ENCODE measurements around the gene MMP24. TPM values are rescaled to one million over a fixed set of nuclear protein-coding genes. Genes with fewer than 3 reads are reported as not detected.
"Not testable (repeated sequence)": the region's sequence is repeated elsewhere in the genome, so short reads cannot be mapped to it uniquely, and the experiment has no call there.

The MMP24 gene
- polyA plus RNA-seq (2013, experiment 1 of 2; ENCODE audit: insufficient read length), result 0.93 TPM
- polyA plus RNA-seq (2013, experiment 2 of 2; ENCODE audit: insufficient read length), result 0.66 TPM

- DNase-seq, result no peak
Measured at GRCh38 chr20:35226126-35226883, at the start of gene MMP24. MMP24 (plus strand) TSS chr20:35226690; CDS start chr20:35226739, 49 bp downstream.

- DNase-seq, result no peak
Measured at GRCh38 chr20:35179292-35180212, 46.9 kb upstream of the MMP24 start.

- no peak for DNase-seq
Measured at GRCh38 chr20:35180266-35180665, 46.2 kb upstream of the MMP24 start.

GRCh38 chr20:35181731-35182130 lies 44.8 kb upstream of the MMP24 start:
- peak; percentile 29 for DNase-seq

- not testable (repeated sequence) for DNase-seq
Measured at GRCh38 chr20:35186691-35187289, 39.7 kb upstream of the MMP24 start.

GRCh38 chr20:35187584-35188190 lies 38.8 kb upstream of the MMP24 start:
- DNase-seq, result no peak

GRCh38 chr20:35189223-35189622 lies 37.3 kb upstream of the MMP24 start:
- not testable (repeated sequence) for DNase-seq

GRCh38 chr20:35190556-35190955 lies 35.9 kb upstream of the MMP24 start:
- no peak for DNase-seq

GRCh38 chr20:35191419-35192117 lies 34.9 kb upstream of the MMP24 start:
- DNase-seq, result no peak

- no peak for DNase-seq
Measured at GRCh38 chr20:35192118-35192872, 34.2 kb upstream of the MMP24 start.

- DNase-seq, result not testable (repeated sequence)
Measured at GRCh38 chr20:35193031-35193791, 33.3 kb upstream of the MMP24 start.

- DNase-seq, result no peak
Measured at GRCh38 chr20:35196313-35196712, 30.2 kb upstream of the MMP24 start.

- no peak for DNase-seq
Measured at GRCh38 chr20:35199740-35200139, 26.8 kb upstream of the MMP24 start.

- DNase-seq, result peak; percentile 60
Measured at GRCh38 chr20:35200267-35200666, 26.2 kb upstream of the MMP24 start.

- not testable (repeated sequence) for DNase-seq
Measured at GRCh38 chr20:35201467-35201866, 25.0 kb upstream of the MMP24 start.

- DNase-seq, result no peak
Measured at GRCh38 chr20:35206802-35207201, 19.7 kb upstream of the MMP24 start.

GRCh38 chr20:35207950-35208611 lies 18.4 kb upstream of the MMP24 start:
- DNase-seq, result peak; percentile 66

GRCh38 chr20:35215066-35215956 lies 11.2 kb upstream of the MMP24 start:
- peak; percentile 78 for DNase-seq

GRCh38 chr20:35216541-35216940 lies 9.9 kb upstream of the MMP24 start:
- DNase-seq, result no peak

All from fibroblast of skin of abdomen (primary cell).